Measurements from ENCODE around the gene ACAD10.

The ACAD10 gene

DNA sequence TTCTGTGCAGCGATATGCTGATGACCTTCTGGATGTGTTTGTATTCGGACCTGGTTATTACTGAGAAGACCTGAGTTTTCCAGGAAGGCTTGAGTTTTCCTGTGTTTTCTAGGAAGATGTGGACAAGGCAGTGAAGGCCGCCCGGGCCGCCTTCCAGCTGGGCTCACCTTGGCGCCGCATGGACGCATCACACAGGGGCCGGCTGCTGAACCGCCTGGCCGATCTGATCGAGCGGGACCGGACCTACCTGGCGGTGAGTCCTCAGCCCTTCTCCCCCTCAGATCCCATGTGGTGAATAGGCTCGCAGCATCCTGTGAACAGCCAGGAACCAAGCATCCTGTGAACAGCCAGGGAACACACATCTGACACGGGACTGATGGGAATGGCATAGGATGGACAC, 97.2 kb downstream of the ACAD10 start:
- TF ChIP-seq FOXM1 (IDR thresholded peaks at IDR 0.05; ENCODE audit: borderline replicate concordance, low read depth): no peak
- TF ChIP-seq EGR1 (IDR thresholded peaks at IDR 0.05): no peak

- TF ChIP-seq CREB1 (IDR thresholded peaks at IDR 0.05; ENCODE audit: low read depth) (no peak), TAF1 (IDR thresholded peaks at IDR 0.05; ENCODE audit: low read depth) (no peak), ZBTB7A (IDR thresholded peaks at IDR 0.05; ENCODE audit: low read depth) (no peak), EP300 (IDR thresholded peaks at IDR 0.05; ENCODE audit: borderline replicate concordance) (no peak), YY1 (IDR thresholded peaks at IDR 0.05; ENCODE audit: low read depth) (no peak), TEAD4 (IDR thresholded peaks at IDR 0.05) (no peak), USF1 (IDR thresholded peaks at IDR 0.05) (no peak), CEBPB (IDR thresholded peaks at IDR 0.05) (no peak), REST (IDR thresholded peaks at IDR 0.05; ENCODE audit: low read depth) (no peak), FOXM1 (IDR thresholded peaks at IDR 0.05; ENCODE audit: borderline replicate concordance, low read depth) (no peak), TCF12 (IDR thresholded peaks at IDR 0.05; ENCODE audit: low read depth) (no peak)
These were observed 99.1 kb downstream of the ACAD10 start for GRCh38 chr12:111784953-111785352.

DNA sequence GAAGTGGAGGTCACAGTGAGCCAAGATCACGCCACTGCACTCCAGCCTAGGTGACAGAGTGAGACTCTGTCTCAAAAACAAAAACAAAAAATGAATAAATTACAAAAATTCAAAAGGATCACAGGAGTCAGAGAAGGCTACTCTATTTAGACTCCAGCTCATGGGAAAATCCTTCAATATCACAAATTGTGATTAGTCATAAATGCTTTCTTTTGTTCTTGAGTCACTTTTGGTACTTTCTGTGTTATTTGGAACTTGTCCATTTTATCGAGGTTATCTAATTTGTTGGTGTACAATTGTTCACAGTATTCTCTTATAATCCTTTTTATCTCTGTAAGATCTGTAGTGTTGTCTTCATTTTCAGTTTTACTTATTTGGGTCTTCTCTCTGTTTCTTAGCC, 99.8 kb downstream of the ACAD10 start:
- TF ChIP-seq TEAD4 (IDR thresholded peaks at IDR 0.05) (no peak), YY1 (IDR thresholded peaks at IDR 0.05; ENCODE audit: low read depth) (no peak), EGR1 (IDR thresholded peaks at IDR 0.05) (no peak), CREB1 (IDR thresholded peaks at IDR 0.05; ENCODE audit: low read depth) (no peak), TAF1 (IDR thresholded peaks at IDR 0.05; ENCODE audit: low read depth) (no peak), NFIC (IDR thresholded peaks at IDR 0.05) (no peak), USF1 (IDR thresholded peaks at IDR 0.05) (no peak), RAD21 (IDR thresholded peaks at IDR 0.05; ENCODE audit: low read depth) (no peak), EP300 (IDR thresholded peaks at IDR 0.05; ENCODE audit: borderline replicate concordance) (no peak), REST (IDR thresholded peaks at IDR 0.05; ENCODE audit: low read depth) (no peak), ZBTB7A (IDR thresholded peaks at IDR 0.05; ENCODE audit: low read depth) (no peak), MAX (IDR thresholded peaks at IDR 0.05) (no peak), FOXM1 (IDR thresholded peaks at IDR 0.05; ENCODE audit: borderline replicate concordance, low read depth) (no peak), TCF12 (IDR thresholded peaks at IDR 0.05; ENCODE audit: low read depth) (no peak), CEBPB (IDR thresholded peaks at IDR 0.05) (no peak)

- TF ChIP-seq TAF1 (IDR thresholded peaks at IDR 0.05; ENCODE audit: low read depth): no peak
- TF ChIP-seq RAD21 (IDR thresholded peaks at IDR 0.05; ENCODE audit: low read depth): peak; percentile 56
These were observed 102.4 kb downstream of the ACAD10 start for GRCh38 chr12:111788178-111788654.

DNA sequence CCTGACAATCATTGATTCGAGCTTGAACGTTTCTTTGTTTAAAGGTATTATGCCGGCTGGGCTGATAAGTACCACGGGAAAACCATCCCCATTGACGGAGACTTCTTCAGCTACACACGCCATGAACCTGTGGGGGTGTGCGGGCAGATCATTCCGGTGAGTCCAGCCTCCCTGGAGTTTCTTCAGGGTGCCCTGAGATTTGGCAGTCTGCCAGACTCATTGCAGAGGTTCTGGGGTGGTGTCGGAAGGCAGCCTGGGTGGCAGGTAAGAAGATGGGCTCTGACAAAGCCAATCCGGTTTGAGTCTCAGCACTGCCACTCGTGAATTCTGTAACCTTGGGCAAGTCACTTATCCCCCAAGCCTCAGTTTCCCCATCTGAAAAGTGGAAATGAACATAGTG, 103.9 kb downstream of the ACAD10 start:
- TF ChIP-seq NFIC (IDR thresholded peaks at IDR 0.05) (peak; percentile 49), TCF12 (IDR thresholded peaks at IDR 0.05; ENCODE audit: low read depth) (no peak)

DNA sequence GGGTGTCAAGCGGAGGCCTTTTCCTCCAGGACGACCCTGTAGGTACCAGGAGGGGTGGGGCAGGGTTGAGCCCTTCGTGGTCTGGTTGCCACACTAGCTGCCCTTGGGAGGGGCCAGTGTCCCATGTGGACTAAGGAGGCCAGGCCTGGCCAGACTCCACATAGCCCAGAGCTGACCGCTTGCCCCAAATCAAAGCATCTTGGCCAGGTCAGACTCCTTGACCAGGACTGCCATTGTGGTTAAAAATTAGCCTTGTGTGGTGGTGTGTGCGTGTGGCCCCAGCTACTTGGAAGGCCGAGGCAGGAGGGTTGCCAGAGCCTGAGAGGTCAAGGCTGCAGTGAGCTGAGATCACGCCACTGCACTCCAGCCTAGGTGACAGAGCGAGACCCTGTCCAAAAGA, 105.7 kb downstream of the ACAD10 start:
- TF ChIP-seq EGR1 (IDR thresholded peaks at IDR 0.05) (no peak), MAX (IDR thresholded peaks at IDR 0.05) (no peak), ZBTB7A (IDR thresholded peaks at IDR 0.05; ENCODE audit: low read depth) (no peak), TEAD4 (IDR thresholded peaks at IDR 0.05) (no peak), FOXM1 (IDR thresholded peaks at IDR 0.05; ENCODE audit: borderline replicate concordance, low read depth) (no peak), TAF1 (IDR thresholded peaks at IDR 0.05; ENCODE audit: low read depth) (no peak)

DNA sequence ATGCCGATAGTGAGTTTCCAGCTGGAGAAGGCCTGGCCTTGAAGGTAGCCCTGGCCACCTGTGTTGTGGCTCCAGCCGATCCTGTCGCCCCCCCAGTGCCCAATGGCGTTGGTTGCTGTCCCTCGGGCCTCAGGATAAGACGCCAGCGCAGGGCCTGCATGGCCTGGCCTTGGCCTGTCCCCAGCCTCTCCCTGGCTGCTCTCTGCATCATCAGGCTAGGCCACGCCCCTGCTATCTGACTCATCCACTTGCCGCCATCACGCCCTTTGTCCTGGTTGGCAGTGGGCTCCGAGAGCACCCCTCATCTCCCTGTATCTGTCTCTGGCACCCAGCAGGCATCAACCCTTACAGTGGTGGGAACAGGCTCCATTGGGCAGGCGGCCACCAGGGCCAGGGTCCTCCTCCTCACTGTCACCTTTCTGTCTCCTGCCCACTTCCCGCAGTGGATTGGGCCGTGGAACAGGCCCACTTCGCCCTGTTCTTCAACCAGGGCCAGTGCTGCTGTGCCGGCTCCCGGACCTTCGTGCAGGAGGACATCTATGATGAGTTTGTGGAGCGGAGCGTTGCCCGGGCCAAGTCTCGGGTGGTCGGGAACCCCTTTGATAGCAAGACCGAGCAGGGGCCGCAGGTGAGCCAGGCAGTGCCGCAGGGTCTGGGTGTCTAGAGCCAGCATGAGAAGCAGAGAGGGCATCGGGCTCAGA, 106.5 kb downstream of the ACAD10 start:
- no peak for TF ChIP-seq TEAD4 (IDR thresholded peaks at IDR 0.05)
- TF ChIP-seq NFIC (IDR thresholded peaks at IDR 0.05): no peak
- no peak for TF ChIP-seq CREB1 (IDR thresholded peaks at IDR 0.05; ENCODE audit: low read depth)
- no peak for TF ChIP-seq FOXM1 (IDR thresholded peaks at IDR 0.05; ENCODE audit: borderline replicate concordance, low read depth)
- no peak for TF ChIP-seq RAD21 (IDR thresholded peaks at IDR 0.05; ENCODE audit: low read depth)
- no peak for TF ChIP-seq YY1 (IDR thresholded peaks at IDR 0.05; ENCODE audit: low read depth)
- no peak for TF ChIP-seq CEBPB (IDR thresholded peaks at IDR 0.05)
- TF ChIP-seq MAX (IDR thresholded peaks at IDR 0.05): no peak
- TF ChIP-seq REST (IDR thresholded peaks at IDR 0.05; ENCODE audit: low read depth): no peak
- TF ChIP-seq TCF12 (IDR thresholded peaks at IDR 0.05; ENCODE audit: low read depth): no peak
- TF ChIP-seq EP300 (IDR thresholded peaks at IDR 0.05; ENCODE audit: borderline replicate concordance): no peak
- TF ChIP-seq TAF1 (IDR thresholded peaks at IDR 0.05; ENCODE audit: low read depth): no peak
- no peak for TF ChIP-seq USF1 (IDR thresholded peaks at IDR 0.05)
- no peak for TF ChIP-seq EGR1 (IDR thresholded peaks at IDR 0.05)
- TF ChIP-seq ZBTB7A (IDR thresholded peaks at IDR 0.05; ENCODE audit: low read depth): no peak
